Parathyroid adenoma (tissue), 2 donors: ENCODE data around the gene CSKMT.
"Not testable (repeated sequence)": the region's sequence is repeated elsewhere in the genome, so short reads cannot be mapped to it uniquely, and the experiment has no call there.

Experiments used
- H2AFZ ChIP-seq: fragments of 300-600 bp; sonication (generic); one replicate; pipeline ENCODE4 v1.7.0; 2017; ENCODE audit warnings: antibody characterized with exemption, mild to moderate bottlenecking
- H3K27ac ChIP-seq: fragments of 300-600 bp; sonication (generic); one replicate; pipeline ENCODE4 v1.7.0; 2017
- H3K27me3 ChIP-seq: fragments of 300-600 bp; sonication (generic); one replicate; pipeline ENCODE4 v1.7.0; 2017; ENCODE audit warnings: low read length; ENCODE audit not compliant: control insufficient read depth, insufficient read depth
- H3K36me3 ChIP-seq: fragments of 300-600 bp; sonication (generic); one replicate; pipeline ENCODE4 v1.7.0; 2017; ENCODE audit warnings: low read length; ENCODE audit not compliant: control insufficient read depth, insufficient read depth
- H3K4me1 ChIP-seq: fragments of 300-600 bp; sonication (generic); one replicate; pipeline ENCODE4 v1.7.0; 2017; ENCODE audit warnings: control low read depth
- H3K4me2 ChIP-seq: fragments of 300-600 bp; sonication (generic); one replicate; pipeline ENCODE4 v1.7.0; 2017; ENCODE audit warnings: low read length
- H3K4me3 ChIP-seq: fragments of 300-600 bp; sonication (generic); one replicate; pipeline ENCODE4 v1.7.0; 2017; ENCODE audit warnings: low read depth, low read length
- H3K79me2 ChIP-seq: fragments of 300-600 bp; sonication (generic); one replicate; pipeline ENCODE4 v1.7.0; 2017; ENCODE audit warnings: control low read depth
- H3K9ac ChIP-seq: fragments of 300-600 bp; sonication (generic); one replicate; pipeline ENCODE4 v1.7.0; 2017; ENCODE audit warnings: mild to moderate bottlenecking
- H3K9me3 ChIP-seq: fragments of 300-600 bp; sonication (generic); one replicate; pipeline ENCODE4 v1.7.0; 2017; ENCODE audit warnings: low read length; ENCODE audit not compliant: control insufficient read depth
- TF ChIP-seq, protein P1 (sequence below): fragments of 300-600 bp; sonication (generic); IDR thresholded peaks from one replicate; pipeline ENCODE4 v1.7.0; 2017; ENCODE audit warnings: antibody characterized with exemption, mild to moderate bottlenecking
- donor health status: primary hyperparathyroidism.

CSKMT gene

GRCh38 chr11:62648967-62649364 is 16.1 kb upstream of the CSKMT start:
- Histone ChIP-seq H3K4me1 (peaks cover 3% of the 10 kb centered on the region), H3K36me3 (no peaks in the 10 kb centered on the region), H2AFZ (no peak overlapping the region), H3K79me2 (peaks cover 13% of the 10 kb centered on the region), H3K4me3 (no peak overlapping the region), H3K4me2 (no peak overlapping the region), H3K9me3 (no peaks in the 10 kb centered on the region), H3K9ac (no peak overlapping the region), H3K27me3 (no peaks in the 10 kb centered on the region), H3K27ac (no peak overlapping the region)
- TF ChIP-seq, protein P1, sequence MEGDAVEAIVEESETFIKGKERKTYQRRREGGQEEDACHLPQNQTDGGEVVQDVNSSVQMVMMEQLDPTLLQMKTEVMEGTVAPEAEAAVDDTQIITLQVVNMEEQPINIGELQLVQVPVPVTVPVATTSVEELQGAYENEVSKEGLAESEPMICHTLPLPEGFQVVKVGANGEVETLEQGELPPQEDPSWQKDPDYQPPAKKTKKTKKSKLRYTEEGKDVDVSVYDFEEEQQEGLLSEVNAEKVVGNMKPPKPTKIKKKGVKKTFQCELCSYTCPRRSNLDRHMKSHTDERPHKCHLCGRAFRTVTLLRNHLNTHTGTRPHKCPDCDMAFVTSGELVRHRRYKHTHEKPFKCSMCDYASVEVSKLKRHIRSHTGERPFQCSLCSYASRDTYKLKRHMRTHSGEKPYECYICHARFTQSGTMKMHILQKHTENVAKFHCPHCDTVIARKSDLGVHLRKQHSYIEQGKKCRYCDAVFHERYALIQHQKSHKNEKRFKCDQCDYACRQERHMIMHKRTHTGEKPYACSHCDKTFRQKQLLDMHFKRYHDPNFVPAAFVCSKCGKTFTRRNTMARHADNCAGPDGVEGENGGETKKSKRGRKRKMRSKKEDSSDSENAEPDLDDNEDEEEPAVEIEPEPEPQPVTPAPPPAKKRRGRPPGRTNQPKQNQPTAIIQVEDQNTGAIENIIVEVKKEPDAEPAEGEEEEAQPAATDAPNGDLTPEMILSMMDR = no peak

DNA sequence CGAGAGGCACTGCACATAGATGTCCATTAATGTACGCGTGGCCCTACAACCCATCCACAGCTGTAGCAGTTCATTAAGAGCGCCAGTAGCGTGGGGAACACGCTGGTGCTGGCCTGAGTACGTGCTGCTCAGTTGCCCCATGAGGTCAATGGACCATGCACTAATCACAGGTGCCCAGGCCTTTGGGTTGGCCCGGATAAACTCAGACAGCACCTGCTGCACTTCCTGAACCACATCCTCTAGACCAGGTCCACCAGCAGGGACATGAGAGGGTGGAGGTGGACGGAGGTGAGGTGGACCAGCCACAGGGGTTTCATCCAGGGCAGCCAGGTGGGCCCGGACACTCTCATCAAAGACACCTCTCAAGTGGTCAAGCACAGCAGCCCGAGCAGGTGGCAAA is 15.6 kb upstream of the CSKMT start:
- Histone ChIP-seq H3K27me3 (no peaks in the 10 kb centered on the region), H3K9ac (no peak overlapping the region), H3K4me1 (peaks cover 3% of the 10 kb centered on the region), H3K79me2 (peaks cover 8% of the 10 kb centered on the region), H3K4me3 (no peak overlapping the region), H3K36me3 (no peaks in the 10 kb centered on the region), H2AFZ (no peak overlapping the region), H3K4me2 (no peak overlapping the region), H3K27ac (no peak overlapping the region), H3K9me3 (no peaks in the 10 kb centered on the region)
- TF ChIP-seq, protein P1 = no peak

DNA sequence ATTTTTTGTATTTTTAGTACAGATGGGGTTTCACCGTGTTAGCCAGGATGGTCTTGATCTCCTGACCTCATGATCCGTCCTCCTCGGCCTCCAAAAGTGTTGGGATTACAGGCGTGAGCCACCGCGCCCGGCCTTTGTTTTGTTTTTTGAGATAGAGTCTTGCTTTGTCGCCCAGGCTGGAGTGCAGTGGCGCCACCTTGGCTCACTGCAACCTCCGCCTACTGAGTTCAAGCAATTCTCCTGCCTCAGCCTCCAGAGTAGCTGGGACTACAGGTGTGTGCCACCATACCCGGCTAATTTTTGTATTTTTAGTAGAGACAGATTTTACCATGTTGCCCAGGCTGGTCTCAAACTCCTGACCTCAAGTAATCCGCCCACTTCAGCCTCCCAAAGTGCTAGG is 14.8 kb upstream of the CSKMT start:
- not testable (repeated sequence) for H3K79me2 ChIP-seq

GRCh38 chr11:62652161-62653006 is 12.7 kb upstream of the CSKMT start:
- Histone ChIP-seq H3K36me3 (no peaks in the 10 kb centered on the region), H3K27me3 (no peaks in the 10 kb centered on the region), H3K4me3 (peak overlapping the region; percentile 88), H3K4me1 (no peaks in the 10 kb centered on the region), H3K27ac (peak overlapping the region; percentile 66), H3K4me2 (peak overlapping the region; percentile 78), H2AFZ (peak overlapping the region; percentile 88), H3K9ac (peak overlapping the region; percentile 31), H3K79me2 (peaks cover 4% of the 10 kb centered on the region), H3K9me3 (no peaks in the 10 kb centered on the region)
- TF ChIP-seq, protein P1 = no peak

More for the DNA sequence above, 14.8 kb upstream of the CSKMT start:
- H3K36me3 ChIP-seq, H2AFZ ChIP-seq, H3K4me3 ChIP-seq, H3K4me2 ChIP-seq, H3K27me3 ChIP-seq, H3K9ac ChIP-seq, H3K9me3 ChIP-seq, H3K4me1 ChIP-seq, H3K27ac ChIP-seq: not testable (repeated sequence)

DNA sequence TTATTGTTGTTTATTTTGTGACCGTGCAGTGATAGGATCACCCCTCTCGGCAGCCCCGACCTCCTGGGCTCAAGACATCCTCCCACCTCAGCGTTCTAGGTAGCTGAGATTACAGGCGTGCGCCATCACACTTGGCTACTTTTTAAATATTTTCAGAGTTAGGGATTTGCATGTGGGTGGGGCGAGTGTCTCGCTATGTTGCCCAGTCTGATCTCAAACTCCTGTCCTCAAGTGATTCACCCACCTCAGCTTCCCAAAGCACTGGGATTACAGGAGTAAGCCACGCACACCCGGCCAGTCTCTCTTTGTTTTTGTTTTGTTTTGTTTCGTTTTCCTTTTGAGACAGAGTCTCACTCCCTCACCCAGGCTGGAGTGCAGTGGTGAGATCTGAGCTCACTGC is 10.8 kb upstream of the CSKMT start:
- TF ChIP-seq, protein P1 = no peak
- H3K27ac ChIP-seq = no peak overlapping the region
- no peaks in the 10 kb centered on the region for H3K36me3 ChIP-seq
- no peak overlapping the region for H2AFZ ChIP-seq
- no peaks in the 10 kb centered on the region for H3K27me3 ChIP-seq
- H3K9me3 ChIP-seq = no peaks in the 10 kb centered on the region
- H3K4me3 ChIP-seq = no peak overlapping the region
- no peak overlapping the region for H3K9ac ChIP-seq
- H3K4me1 ChIP-seq = no peaks in the 10 kb centered on the region
- H3K79me2 ChIP-seq = peaks cover 4% of the 10 kb centered on the region
- no peak overlapping the region for H3K4me2 ChIP-seq
